Epithelial cell of esophagus (primary cell): ENCODE results near the gene TNPO3.

Experiments
- DNase-seq: peaks from one replicate; pipeline ENCODE4 v3.0.0; 2010; ENCODE audit warnings: low read depth
- H3K4me3 ChIP-seq: 2 replicates; pipeline ENCODE4 v1.5.1; 2011; ENCODE audit warnings: mild to moderate bottlenecking, low read length, control low read depth
- CTCF ChIP-seq: IDR thresholded peaks from 2 replicates; pipeline ENCODE4 v1.5.1; 2011; ENCODE audit warnings: low read depth, mild to moderate bottlenecking, low read length, control low read depth, inconsistent platforms; ENCODE audit not compliant: insufficient read depth; ENCODE audit errors: missing control alignments

TNPO3 gene

GRCh38 chr7:129054438-129055293 lies at the start of gene TNPO3:
Gene TNPO3 (minus strand): TSS chr7:129055111. CDS start chr7:129054770, 341 bp downstream.
- TF ChIP-seq CTCF = peak; percentile 20
- peak within 1 kb of the TSS; percentile 96 for H3K4me3 ChIP-seq
- peak; percentile 93 for DNase-seq

DNA sequence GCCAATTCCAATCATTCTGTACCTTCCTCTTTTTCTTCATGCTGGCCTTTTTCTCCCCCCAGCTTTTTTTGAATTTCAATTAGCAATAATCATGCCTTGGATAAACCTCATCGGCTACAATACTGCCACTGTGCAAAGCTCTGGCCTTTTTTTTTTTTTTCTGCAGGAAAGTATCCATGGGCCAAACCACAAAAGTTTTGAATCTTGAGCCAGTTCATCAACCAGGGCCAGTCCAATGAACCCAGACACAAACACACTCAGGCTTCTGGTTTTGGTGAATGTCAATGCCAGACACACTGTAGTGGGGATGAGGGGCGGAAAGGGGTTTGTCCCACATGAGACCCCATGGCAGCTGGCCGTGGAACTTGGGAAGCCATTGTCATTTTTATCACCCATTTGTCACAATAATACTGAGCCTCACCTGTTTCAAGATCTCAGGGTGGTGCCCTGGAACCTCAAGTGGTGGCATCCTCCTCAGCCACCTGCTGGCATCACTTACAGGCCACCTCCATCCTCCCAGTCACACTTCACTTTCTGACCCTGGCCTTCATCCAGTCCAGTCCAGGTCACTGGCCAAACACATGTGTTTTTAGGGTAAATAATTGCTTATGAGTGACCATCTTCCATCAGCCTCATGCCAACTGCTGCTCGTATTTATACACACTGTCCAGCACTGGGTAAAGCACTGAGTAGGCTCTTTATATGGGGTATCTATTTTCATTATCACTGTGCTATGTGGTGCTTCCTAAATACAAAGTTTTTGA lies 48.8 kb upstream of the TNPO3 start:
- no peak for DNase-seq
- no peak overlapping the region for H3K4me3 ChIP-seq
- TF ChIP-seq CTCF = no peak

- no peak for TF ChIP-seq CTCF
- no peak overlapping the region for H3K4me3 ChIP-seq
- DNase-seq = no peak
Measured at GRCh38 chr7:129101746-129102145, 46.8 kb upstream of the TNPO3 start.

- H3K4me3 ChIP-seq = no peak overlapping the region
- TF ChIP-seq CTCF = no peak
- no peak for DNase-seq
Measured at GRCh38 chr7:129100827-129101166, 45.9 kb upstream of the TNPO3 start.

DNA sequence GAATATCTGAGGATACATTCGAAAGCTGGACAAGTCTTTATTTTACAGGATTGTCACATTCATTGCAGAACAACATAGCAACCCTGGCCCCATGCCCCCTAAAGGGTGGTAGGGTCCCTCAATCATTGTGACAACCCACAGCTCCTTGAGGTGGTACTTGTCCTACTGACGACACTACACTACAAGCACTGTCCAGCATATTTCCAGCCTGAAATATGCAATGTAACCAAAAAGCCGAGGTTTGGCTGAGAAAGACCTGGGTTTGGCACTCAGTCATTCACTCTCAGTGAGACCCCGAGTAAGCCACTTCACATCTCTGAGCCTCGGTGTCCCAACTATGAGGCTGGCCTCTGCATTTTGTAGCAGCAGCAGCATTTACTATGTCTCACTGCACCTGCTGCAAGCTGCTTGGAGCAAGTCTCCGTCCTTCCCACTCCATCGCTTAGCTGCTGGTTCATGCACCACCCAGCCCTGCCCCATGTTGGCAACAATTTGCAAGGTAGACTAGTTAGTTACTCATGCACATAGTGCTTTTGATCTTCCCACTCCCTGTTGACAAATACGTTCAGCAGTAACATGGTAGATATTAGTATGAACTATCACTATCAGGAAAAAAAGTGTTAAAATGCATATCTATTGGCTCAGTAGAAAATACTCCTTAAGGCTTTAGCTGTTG lies 43.6 kb upstream of the TNPO3 start:
- TF ChIP-seq CTCF = no peak
- DNase-seq = no peak
- no peak overlapping the region for H3K4me3 ChIP-seq

GRCh38 chr7:129095258-129095657 lies 40.3 kb upstream of the TNPO3 start:
- no peak for TF ChIP-seq CTCF
- DNase-seq = no peak
- H3K4me3 ChIP-seq = no peak overlapping the region
